Activated naive CD8-positive, alpha-beta T cell treated with anti-CD3 and anti-CD28 coated beads for 36 hours (primary cell): ENCODE measurements around the gene NUDT8. TPM values are rescaled to one million over a fixed set of nuclear protein-coding genes. Genes with fewer than 3 reads are reported as not detected.

Experiments
- DNase-seq: peaks from one replicate; pipeline ENCODE4 v3.0.0; 2021
- H3K27ac Mint-ChIP-seq: one replicate; pipeline ENCODE4 v1.8.0; 2022; ENCODE audit warnings: mild to moderate bottlenecking, moderate library complexity, mixed read lengths
- H3K27me3 Mint-ChIP-seq: one replicate; pipeline ENCODE4 v1.8.0; 2022; ENCODE audit warnings: mild to moderate bottlenecking, mixed read lengths
- H3K36me3 Mint-ChIP-seq: one replicate; pipeline ENCODE4 v1.8.0; 2021; ENCODE audit warnings: mild to moderate bottlenecking, mixed read lengths
- H3K4me1 Mint-ChIP-seq: one replicate; pipeline ENCODE4 v1.8.0; 2021; ENCODE audit warnings: mixed read lengths
- H3K4me3 Mint-ChIP-seq: one replicate; pipeline ENCODE4 v1.8.0; 2022; ENCODE audit warnings: mild to moderate bottlenecking, moderate library complexity, mixed read lengths
- H3K9me3 Mint-ChIP-seq: one replicate; pipeline ENCODE4 v1.8.0; 2022; ENCODE audit warnings: mixed read lengths
- total RNA-seq, 2 experiments: library from RNA; stranded (reverse); gene quantifications; one replicate each; pipeline ENCODE4 v1.2.3, GENCODE V29; 2021

NUDT8 gene
- total RNA-seq: 10 to 100 TPM; 30.2 to 31.0 TPM

- peaks cover 6% of the 10 kb centered on the region for H3K4me1 Mint-ChIP-seq
- no peaks in the 10 kb centered on the region for H3K27me3 Mint-ChIP-seq
- H3K36me3 Mint-ChIP-seq: peaks cover 2% of the 10 kb centered on the region
- peak within 1 kb of the TSS; percentile 85 for H3K27ac Mint-ChIP-seq
- no peaks in the 10 kb centered on the region for H3K9me3 Mint-ChIP-seq
- peak; percentile 90 for DNase-seq
- peak within 1 kb of the TSS; percentile 86 for H3K4me3 Mint-ChIP-seq
Observed at GRCh38 chr11:67629386-67630227, at the start of gene NUDT8. NUDT8 (minus strand) TSS chr11:67629937; CDS start chr11:67629911, 26 bp downstream.

GRCh38 chr11:67675058-67675747 is 45.5 kb upstream of the NUDT8 start:
- Mint-ChIP-seq H3K4me1 (no peaks in the 10 kb centered on the region), H3K4me3 (no peak overlapping the region), H3K9me3 (no peaks in the 10 kb centered on the region), H3K27ac (no peak overlapping the region), H3K36me3 (no peaks in the 10 kb centered on the region), H3K27me3 (no peaks in the 10 kb centered on the region)
- no peak for DNase-seq

- DNase-seq: no peak
- H3K27me3 Mint-ChIP-seq: no peaks in the 10 kb centered on the region
- H3K9me3 Mint-ChIP-seq: no peaks in the 10 kb centered on the region
- H3K4me1 Mint-ChIP-seq: no peaks in the 10 kb centered on the region
- no peak within 1 kb of the TSS for H3K4me3 Mint-ChIP-seq
- no peak within 1 kb of the TSS for H3K27ac Mint-ChIP-seq
- no peaks in the 10 kb centered on the region for H3K36me3 Mint-ChIP-seq
Observed at GRCh38 chr11:67674442-67674871, 44.7 kb upstream of the NUDT8 start, which contains the start of gene ALDH3B2. ALDH3B2 (minus strand) TSS chr11:67674623; CDS start chr11:67666935, 7,688 bp downstream.

GRCh38 chr11:67673902-67674301 is 44.2 kb upstream of the NUDT8 start:
- Mint-ChIP-seq H3K4me3 (no peak overlapping the region), H3K27me3 (no peaks in the 10 kb centered on the region), H3K27ac (no peak overlapping the region), H3K9me3 (no peaks in the 10 kb centered on the region), H3K4me1 (no peaks in the 10 kb centered on the region), H3K36me3 (no peaks in the 10 kb centered on the region)
- DNase-seq: no peak

GRCh38 chr11:67673358-67673757 is 43.6 kb upstream of the NUDT8 start:
- H3K9me3 Mint-ChIP-seq: no peaks in the 10 kb centered on the region
- H3K4me3 Mint-ChIP-seq: no peak overlapping the region
- no peak for DNase-seq
- no peaks in the 10 kb centered on the region for H3K36me3 Mint-ChIP-seq
- H3K27ac Mint-ChIP-seq: no peak overlapping the region
- no peaks in the 10 kb centered on the region for H3K27me3 Mint-ChIP-seq
- H3K4me1 Mint-ChIP-seq: no peaks in the 10 kb centered on the region

- H3K4me3 Mint-ChIP-seq: no peak overlapping the region
Observed at GRCh38 chr11:67671211-67671520, 41.4 kb upstream of the NUDT8 start.

GRCh38 chr11:67670316-67671210 is 40.8 kb upstream of the NUDT8 start:
- no peak overlapping the region for H3K4me3 Mint-ChIP-seq
- no peaks in the 10 kb centered on the region for H3K4me1 Mint-ChIP-seq
- no peak for DNase-seq
- H3K9me3 Mint-ChIP-seq: no peaks in the 10 kb centered on the region
- H3K27ac Mint-ChIP-seq: no peak overlapping the region
- no peaks in the 10 kb centered on the region for H3K27me3 Mint-ChIP-seq
- no peaks in the 10 kb centered on the region for H3K36me3 Mint-ChIP-seq

More at GRCh38 chr11:67671211-67671520, 41.4 kb upstream of the NUDT8 start:
- Mint-ChIP-seq H3K9me3 (no peaks in the 10 kb centered on the region), H3K36me3 (no peaks in the 10 kb centered on the region), H3K27me3 (no peaks in the 10 kb centered on the region), H3K27ac (no peak overlapping the region), H3K4me1 (no peaks in the 10 kb centered on the region)
- no peak for DNase-seq

GRCh38 chr11:67668192-67668551 is 38.4 kb upstream of the NUDT8 start:
- Mint-ChIP-seq H3K4me3 (no peak overlapping the region), H3K4me1 (no peaks in the 10 kb centered on the region), H3K27ac (no peak overlapping the region), H3K9me3 (no peaks in the 10 kb centered on the region), H3K27me3 (no peaks in the 10 kb centered on the region), H3K36me3 (no peaks in the 10 kb centered on the region)
- no peak for DNase-seq

- Mint-ChIP-seq H3K4me1 (no peaks in the 10 kb centered on the region), H3K36me3 (no peaks in the 10 kb centered on the region), H3K9me3 (no peaks in the 10 kb centered on the region), H3K4me3 (no peak overlapping the region), H3K27me3 (no peaks in the 10 kb centered on the region), H3K27ac (no peak overlapping the region)
- no peak for DNase-seq
Observed at GRCh38 chr11:67667490-67668191, 37.9 kb upstream of the NUDT8 start.

- Mint-ChIP-seq H3K27me3 (no peaks in the 10 kb centered on the region), H3K36me3 (no peaks in the 10 kb centered on the region), H3K4me3 (no peak overlapping the region), H3K4me1 (no peaks in the 10 kb centered on the region), H3K27ac (no peak overlapping the region), H3K9me3 (no peaks in the 10 kb centered on the region)
- no peak for DNase-seq
Observed at GRCh38 chr11:67666676-67667489, 37.1 kb upstream of the NUDT8 start.

GRCh38 chr11:67666303-67666645 is 36.5 kb upstream of the NUDT8 start:
- H3K9me3 Mint-ChIP-seq: no peaks in the 10 kb centered on the region
- no peaks in the 10 kb centered on the region for H3K27me3 Mint-ChIP-seq
- DNase-seq: no peak
- no peak overlapping the region for H3K27ac Mint-ChIP-seq
- no peaks in the 10 kb centered on the region for H3K4me1 Mint-ChIP-seq
- H3K4me3 Mint-ChIP-seq: no peak overlapping the region
- no peaks in the 10 kb centered on the region for H3K36me3 Mint-ChIP-seq

- Mint-ChIP-seq H3K9me3 (no peaks in the 10 kb centered on the region), H3K4me3 (no peak overlapping the region), H3K4me1 (no peaks in the 10 kb centered on the region), H3K36me3 (no peaks in the 10 kb centered on the region), H3K27ac (no peak overlapping the region), H3K27me3 (no peaks in the 10 kb centered on the region)
- no peak for DNase-seq
Observed at GRCh38 chr11:67665541-67666302, 36.0 kb upstream of the NUDT8 start.

- Mint-ChIP-seq H3K9me3 (no peaks in the 10 kb centered on the region), H3K27ac (no peak overlapping the region), H3K4me3 (no peak overlapping the region), H3K36me3 (no peaks in the 10 kb centered on the region), H3K4me1 (no peaks in the 10 kb centered on the region), H3K27me3 (no peaks in the 10 kb centered on the region)
- no peak for DNase-seq
Observed at GRCh38 chr11:67664696-67665540, 35.2 kb upstream of the NUDT8 start.
